Panc1 (cell line): Measurements from ENCODE around the gene RUNX1.

Experiments
- TCF7L2 ChIP-seq: IDR thresholded peaks from 2 replicates; pipeline ENCODE4 v1.6.1; 2011; ENCODE audit warnings: mild to moderate bottlenecking, low read depth, low read length, inconsistent platforms
- TF ChIP-seq, protein P1 (sequence below): fragments of 450-650 bp; IDR thresholded peaks from 2 replicates; pipeline ENCODE4 v1.5.1; 2017; ENCODE audit warnings: mild to moderate bottlenecking

DNA sequence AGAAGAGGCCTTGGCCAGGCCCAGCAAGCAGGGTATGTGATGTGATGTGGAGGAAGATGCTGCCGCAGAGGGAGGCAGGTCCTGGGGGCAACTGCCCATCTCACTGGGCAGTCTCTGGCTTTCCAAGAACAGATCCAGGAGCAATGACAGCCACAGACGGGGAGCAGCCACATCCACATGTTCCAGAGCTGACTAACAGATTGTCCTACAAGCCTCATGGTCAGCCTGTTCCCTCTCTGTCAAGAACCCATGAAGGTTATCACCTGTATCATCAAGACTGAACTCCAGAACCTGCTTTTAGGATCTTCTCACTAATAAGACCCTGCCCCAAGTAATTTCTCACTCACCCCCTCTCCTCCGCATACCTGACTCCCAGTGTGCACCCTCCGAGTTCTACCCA lies 187.8 kb downstream of the RUNX1 start:
- TF ChIP-seq, protein P1, sequence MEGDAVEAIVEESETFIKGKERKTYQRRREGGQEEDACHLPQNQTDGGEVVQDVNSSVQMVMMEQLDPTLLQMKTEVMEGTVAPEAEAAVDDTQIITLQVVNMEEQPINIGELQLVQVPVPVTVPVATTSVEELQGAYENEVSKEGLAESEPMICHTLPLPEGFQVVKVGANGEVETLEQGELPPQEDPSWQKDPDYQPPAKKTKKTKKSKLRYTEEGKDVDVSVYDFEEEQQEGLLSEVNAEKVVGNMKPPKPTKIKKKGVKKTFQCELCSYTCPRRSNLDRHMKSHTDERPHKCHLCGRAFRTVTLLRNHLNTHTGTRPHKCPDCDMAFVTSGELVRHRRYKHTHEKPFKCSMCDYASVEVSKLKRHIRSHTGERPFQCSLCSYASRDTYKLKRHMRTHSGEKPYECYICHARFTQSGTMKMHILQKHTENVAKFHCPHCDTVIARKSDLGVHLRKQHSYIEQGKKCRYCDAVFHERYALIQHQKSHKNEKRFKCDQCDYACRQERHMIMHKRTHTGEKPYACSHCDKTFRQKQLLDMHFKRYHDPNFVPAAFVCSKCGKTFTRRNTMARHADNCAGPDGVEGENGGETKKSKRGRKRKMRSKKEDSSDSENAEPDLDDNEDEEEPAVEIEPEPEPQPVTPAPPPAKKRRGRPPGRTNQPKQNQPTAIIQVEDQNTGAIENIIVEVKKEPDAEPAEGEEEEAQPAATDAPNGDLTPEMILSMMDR: no peak
- TF ChIP-seq TCF7L2: no peak
